Calu3 (cell line): Measurements from ENCODE around the gene PPP1R12A. TPM values are rescaled to one million over a fixed set of nuclear protein-coding genes. Genes with fewer than 3 reads are reported as not detected.

ENCODE experiments used
- BruUV-seq: library from RNA; stranded (reverse); fragments of 400-500 nt; replicated peaks from 2 replicates; lab custom pipeline; 2021; lab: Mats Ljungman, UMichigan
- CTCF ChIA-PET: fragments of 300-600 bp; sonication (Branson Sonifier 250); formaldehyde crosslinking; loops from one replicate; lab custom pipeline; 2022; ENCODE audit warnings: antibody characterized with exemption; lab: Charles Lee
- DNase-seq: peaks from one replicate; pipeline ENCODE4 v3.0.0; 2022
- H3K27ac Mint-ChIP-seq: one replicate; pipeline ENCODE4 v1.8.0; 2022; ENCODE audit warnings: mixed read lengths; ENCODE audit not compliant: unreplicated experiment
- H3K27me3 Mint-ChIP-seq: one replicate; pipeline ENCODE4 v1.8.0; 2022; ENCODE audit warnings: mixed read lengths; ENCODE audit not compliant: unreplicated experiment
- H3K36me3 Mint-ChIP-seq: one replicate; pipeline ENCODE4 v1.8.0; 2022; ENCODE audit warnings: mild to moderate bottlenecking, moderate library complexity, mixed read lengths; ENCODE audit not compliant: insufficient read depth, unreplicated experiment
- H3K4me1 Mint-ChIP-seq: one replicate; pipeline ENCODE4 v1.8.0; 2022; ENCODE audit warnings: mild to moderate bottlenecking, low read depth, mixed read lengths; ENCODE audit not compliant: unreplicated experiment
- H3K4me3 Mint-ChIP-seq: one replicate; pipeline ENCODE4 v1.8.0; 2022; ENCODE audit warnings: mild to moderate bottlenecking, low read depth, moderate library complexity, mixed read lengths; ENCODE audit not compliant: unreplicated experiment
- H3K9me3 Mint-ChIP-seq: one replicate; pipeline ENCODE4 v1.8.0; 2022; ENCODE audit warnings: low read depth, mixed read lengths; ENCODE audit not compliant: unreplicated experiment
- intact Hi-C: fragments of 100-400 bp; cut with micrococcal nuclease; formaldehyde crosslinking; loops from one replicate; pipeline ENCODE4 v1.10.0; 2022; ENCODE audit not compliant: unreplicated experiment
- total RNA-seq: library from RNA; stranded (reverse); gene quantifications from 2 replicates; pipeline ENCODE4 v1.2.3, GENCODE V29; 2022
- TF ChIP-seq, protein P1 (sequence below): fragments of 200-600 bp; IDR thresholded peaks from one replicate; pipeline ENCODE4 v1.8.0; 2022; ENCODE audit warnings: antibody characterized with exemption; ENCODE audit not compliant: unreplicated experiment

The PPP1R12A gene
- total RNA-seq, 1 experiment from 2014 or later, result 97.4 TPM

DNA sequence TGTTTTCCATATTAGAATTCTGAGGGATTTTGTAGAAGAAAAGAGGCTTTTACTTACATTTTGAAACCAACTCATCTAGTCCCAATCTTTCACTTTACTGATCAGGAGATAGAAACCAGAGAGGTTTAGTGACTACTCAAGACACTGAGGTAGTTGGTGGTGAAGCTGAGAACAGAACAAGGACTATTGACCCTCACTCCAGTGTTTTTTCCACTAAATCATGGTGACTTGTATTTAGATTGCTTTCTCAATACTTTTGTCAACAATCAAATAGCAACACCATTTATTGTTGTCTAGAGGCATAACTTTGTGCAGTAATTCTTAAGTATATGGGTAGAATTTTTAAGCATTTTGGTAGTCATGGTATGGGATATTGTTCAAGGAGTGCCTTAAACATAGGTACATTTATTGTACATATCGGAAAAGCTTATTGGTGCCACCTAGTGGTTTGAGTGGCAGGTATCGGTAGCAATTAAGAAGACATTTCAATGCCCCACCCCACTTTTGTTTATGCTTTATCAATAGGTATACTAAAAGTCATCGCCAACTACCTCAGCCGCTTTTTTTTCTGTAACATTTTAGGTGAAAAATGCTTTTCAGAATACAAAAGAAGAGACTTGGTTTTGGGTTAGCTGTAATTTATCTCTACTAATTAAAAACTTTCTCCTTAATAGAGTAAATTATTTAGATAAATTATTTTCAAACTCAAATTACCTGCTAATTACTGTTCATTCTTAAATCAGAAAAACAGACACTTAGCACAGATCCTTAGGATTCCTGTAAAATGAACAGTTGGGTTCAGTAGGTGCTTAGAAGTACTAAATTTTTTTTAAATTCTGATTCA is 196.8 kb downstream of the PPP1R12A start:
- no peaks in the 10 kb centered on the region for H3K36me3 Mint-ChIP-seq

DNA sequence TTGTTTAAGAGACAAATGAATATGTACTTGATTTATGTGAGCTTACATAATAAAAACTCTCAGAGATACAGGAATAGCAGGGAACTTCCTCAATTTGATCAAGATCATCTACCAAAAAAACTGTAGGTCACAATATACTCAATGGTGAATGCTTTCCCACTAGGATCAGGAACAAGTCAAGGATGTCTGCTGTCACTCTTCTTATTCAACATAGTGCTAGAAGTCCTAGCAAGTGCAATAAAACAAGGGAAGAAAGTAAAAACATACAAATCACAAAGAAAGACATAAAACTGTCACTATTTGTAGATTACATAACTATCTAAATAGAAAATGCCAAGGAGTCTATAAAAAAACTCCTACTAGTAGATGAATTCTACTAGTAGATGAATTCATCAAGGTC is 202.3 kb downstream of the PPP1R12A start:
- DNase-seq, result no peak
- CTCF ChIA-PET, result no interaction called here
- Mint-ChIP-seq H3K4me3 (no peak overlapping the region), H3K27me3 (no peaks in the 10 kb centered on the region), H3K9me3 (no peaks in the 10 kb centered on the region), H3K36me3 (no peaks in the 10 kb centered on the region), H3K27ac (no peak overlapping the region), H3K4me1 (no peaks in the 10 kb centered on the region)
- intact Hi-C loops, result no loop called here
- TF ChIP-seq, protein P1, sequence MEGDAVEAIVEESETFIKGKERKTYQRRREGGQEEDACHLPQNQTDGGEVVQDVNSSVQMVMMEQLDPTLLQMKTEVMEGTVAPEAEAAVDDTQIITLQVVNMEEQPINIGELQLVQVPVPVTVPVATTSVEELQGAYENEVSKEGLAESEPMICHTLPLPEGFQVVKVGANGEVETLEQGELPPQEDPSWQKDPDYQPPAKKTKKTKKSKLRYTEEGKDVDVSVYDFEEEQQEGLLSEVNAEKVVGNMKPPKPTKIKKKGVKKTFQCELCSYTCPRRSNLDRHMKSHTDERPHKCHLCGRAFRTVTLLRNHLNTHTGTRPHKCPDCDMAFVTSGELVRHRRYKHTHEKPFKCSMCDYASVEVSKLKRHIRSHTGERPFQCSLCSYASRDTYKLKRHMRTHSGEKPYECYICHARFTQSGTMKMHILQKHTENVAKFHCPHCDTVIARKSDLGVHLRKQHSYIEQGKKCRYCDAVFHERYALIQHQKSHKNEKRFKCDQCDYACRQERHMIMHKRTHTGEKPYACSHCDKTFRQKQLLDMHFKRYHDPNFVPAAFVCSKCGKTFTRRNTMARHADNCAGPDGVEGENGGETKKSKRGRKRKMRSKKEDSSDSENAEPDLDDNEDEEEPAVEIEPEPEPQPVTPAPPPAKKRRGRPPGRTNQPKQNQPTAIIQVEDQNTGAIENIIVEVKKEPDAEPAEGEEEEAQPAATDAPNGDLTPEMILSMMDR, result no peak
- no TSS peak for BruUV-seq

More for the DNA sequence above, 196.8 kb downstream of the PPP1R12A start:
- no TSS peak for BruUV-seq
- H3K27me3 Mint-ChIP-seq, result no peaks in the 10 kb centered on the region
- no peak overlapping the region for H3K27ac Mint-ChIP-seq
- intact Hi-C loops, result loop anchor here (1.0 to 2.0 kb wide), 6 partner anchors 47 to 330 kb away; no protein-coding TSS in a partner anchor
- TF ChIP-seq, protein P1, result peak; percentile 40
- H3K4me3 Mint-ChIP-seq, result no peak overlapping the region
- CTCF ChIA-PET, result interaction anchor here (0.5 to 1.9 kb wide), 8 partner anchors 15 to 330 kb away, joined by 3 to 6 read pairs (median 5); partner anchors contain the start of gene PAWR
- H3K4me1 Mint-ChIP-seq, result no peaks in the 10 kb centered on the region
- no peaks in the 10 kb centered on the region for H3K9me3 Mint-ChIP-seq
- peak; percentile 67 for DNase-seq

DNA sequence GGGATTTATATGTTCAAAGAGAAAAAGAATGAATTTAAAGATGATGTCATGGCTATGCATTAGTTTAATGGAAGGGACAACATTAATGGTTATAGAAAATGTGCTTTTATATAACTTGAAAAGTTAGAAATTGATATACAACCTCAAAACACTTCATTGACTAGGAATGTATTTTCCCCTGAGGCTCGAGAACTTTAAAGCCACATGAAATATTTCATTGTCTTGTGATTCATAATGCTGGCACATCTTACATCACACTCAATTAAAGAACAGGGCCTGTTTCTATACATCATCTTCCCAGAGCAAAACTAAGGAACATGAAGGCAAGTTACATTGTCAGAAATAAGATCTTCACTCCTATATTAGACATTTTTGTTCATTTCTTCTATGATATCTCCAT is 208.9 kb downstream of the PPP1R12A start:
- Mint-ChIP-seq H3K27ac (no peak overlapping the region), H3K4me3 (no peak overlapping the region), H3K9me3 (no peaks in the 10 kb centered on the region), H3K27me3 (no peaks in the 10 kb centered on the region), H3K36me3 (no peaks in the 10 kb centered on the region), H3K4me1 (peaks cover 6% of the 10 kb centered on the region)
- BruUV-seq, result no TSS peak
- intact Hi-C loops, result no loop called here
- TF ChIP-seq, protein P1, result no peak
- no peak for DNase-seq
- CTCF ChIA-PET, result no interaction called here

Other genes with a start within 250 kb of the PPP1R12A start
- gene PAWR, start 244.1 kb downstream of the PPP1R12A start, total RNA-seq, result 172 and 204 TPM in 2 replicates
- gene OTOGL, start 164.4 kb upstream of the PPP1R12A start, total RNA-seq, result 0.05 and 0.09 TPM in 2 replicates